ENCODE data around the gene RTTN. TPM values are rescaled to one million over a fixed set of nuclear protein-coding genes. Genes with fewer than 3 reads are reported as not detected.
"Not testable (repeated sequence)": the region's sequence is repeated elsewhere in the genome, so short reads cannot be mapped to it uniquely, and the experiment has no call there.

The RTTN gene
- total RNA-seq, result 9.4 TPM
- long read RNA-seq, partial matches to known transcripts, result 2 of 2 reads
- long read RNA-seq, other reads (novel, unspliced or antisense), result 0 of 2 reads

GRCh38 chr18:70205421-70206397, at the start of gene RTTN:
Gene RTTN (minus strand): TSS chr18:70205687. CDS start chr18:70205658, 29 bp downstream.
- DNase-seq (ENCODE audit: missing footprints) (peak; percentile 97), ATAC-seq (peak; percentile 100)
- intact Hi-C loops (cut with DNase I), result loop anchor here (2.0 kb wide), 2 partner anchors 83 to 229 kb away; partner anchors contain the start of gene SOCS6

GRCh38 chr18:70250781-70251180, 45.3 kb upstream of the RTTN start:
- no peak for DNase-seq (ENCODE audit: missing footprints)
- no peak for ATAC-seq
- intact Hi-C loops (cut with DNase I), result no loop called here

- ATAC-seq; DNase-seq (ENCODE audit: missing footprints): not testable (repeated sequence)
- intact Hi-C loops (cut with DNase I), result loop anchor here (5.0 kb wide), 1 partner anchor 37 kb away; the partner anchor contains the start of gene SOCS6
These were observed 44.4 kb upstream of the RTTN start for GRCh38 chr18:70249861-70250260.

- no peak for DNase-seq (ENCODE audit: missing footprints)
- intact Hi-C loops (cut with DNase I), result loop anchor here (5.0 kb wide), 1 partner anchor 38 kb away; the partner anchor contains the start of gene SOCS6
- no peak for ATAC-seq
These were observed 43.6 kb upstream of the RTTN start for GRCh38 chr18:70249118-70249517.

- no peak for DNase-seq (ENCODE audit: missing footprints)
- intact Hi-C loops (cut with DNase I), result loop anchor here (5.0 kb wide), 1 partner anchor 41 kb away; the partner anchor contains the start of gene SOCS6
- ATAC-seq, result no peak
These were observed 40.6 kb upstream of the RTTN start for GRCh38 chr18:70246061-70246466.

- intact Hi-C loops (cut with DNase I), result no loop called here
- ATAC-seq (no peak), DNase-seq (ENCODE audit: missing footprints) (no peak)
These were observed 37.8 kb upstream of the RTTN start for GRCh38 chr18:70243131-70243929.

GRCh38 chr18:70236921-70237320, 31.4 kb upstream of the RTTN start:
- DNase-seq (ENCODE audit: missing footprints); intact Hi-C loops (cut with DNase I); ATAC-seq: not testable (repeated sequence)

GRCh38 chr18:70235478-70235877, 30.0 kb upstream of the RTTN start:
- no peak for DNase-seq (ENCODE audit: missing footprints)
- intact Hi-C loops (cut with DNase I), result no loop called here
- no peak for ATAC-seq

GRCh38 chr18:70234667-70235459, 29.4 kb upstream of the RTTN start:
- DNase-seq (ENCODE audit: missing footprints), result no peak
- intact Hi-C loops (cut with DNase I), result no loop called here
- ATAC-seq, result peak; percentile 75

GRCh38 chr18:70233974-70234373, 28.5 kb upstream of the RTTN start:
- ATAC-seq (no peak), DNase-seq (ENCODE audit: missing footprints) (no peak)
- intact Hi-C loops (cut with DNase I), result no loop called here

GRCh38 chr18:70232261-70232660, 26.8 kb upstream of the RTTN start:
- DNase-seq (ENCODE audit: missing footprints), result no peak
- ATAC-seq, result no peak
- intact Hi-C loops (cut with DNase I), result no loop called here

- ATAC-seq, result no peak
These were observed 24.2 kb upstream of the RTTN start for GRCh38 chr18:70229639-70230038.

GRCh38 chr18:70228536-70228935, 23.0 kb upstream of the RTTN start:
- ATAC-seq (no peak), DNase-seq (ENCODE audit: missing footprints) (no peak)
- intact Hi-C loops (cut with DNase I), result no loop called here

More at GRCh38 chr18:70229639-70230038, 24.2 kb upstream of the RTTN start:
- intact Hi-C loops (cut with DNase I), result no loop called here
- no peak for DNase-seq (ENCODE audit: missing footprints)

GRCh38 chr18:70227438-70227837, 22.0 kb upstream of the RTTN start:
- ATAC-seq (no peak), DNase-seq (ENCODE audit: missing footprints) (no peak)
- intact Hi-C loops (cut with DNase I), result no loop called here

GRCh38 chr18:70221915-70222278, 16.4 kb upstream of the RTTN start:
- ATAC-seq (no peak), DNase-seq (ENCODE audit: missing footprints) (no peak)
- intact Hi-C loops (cut with DNase I), result no loop called here

GRCh38 chr18:70221156-70221914, 15.8 kb upstream of the RTTN start:
- intact Hi-C loops (cut with DNase I), result no loop called here
- DNase-seq (ENCODE audit: missing footprints), result no peak
- ATAC-seq, result no peak

GRCh38 chr18:70220628-70221027, 15.1 kb upstream of the RTTN start:
- no peak for ATAC-seq
- intact Hi-C loops (cut with DNase I), result no loop called here
- no peak for DNase-seq (ENCODE audit: missing footprints)

- no peak for ATAC-seq
- no peak for DNase-seq (ENCODE audit: missing footprints)
- intact Hi-C loops (cut with DNase I), result no loop called here
These were observed 14.2 kb upstream of the RTTN start for GRCh38 chr18:70219688-70220087.
